ENCODE results near the gene GPT2.

Gene GPT2

GRCh38 chr16:46891910-46892309, 7.7 kb downstream of the GPT2 start:
- Histone ChIP-seq H3K9me3 (ENCODE audit: control insufficient read depth, low read length) (no peaks in the 10 kb centered on the region), H3K4me1 (ENCODE audit: control insufficient read depth, insufficient read depth, low read length) (peaks cover 37% of the 10 kb centered on the region), H3K36me3 (ENCODE audit: control insufficient read depth, insufficient read depth, low read length) (no peaks in the 10 kb centered on the region), H3K9ac (ENCODE audit: low read length) (no peak overlapping the region), H3K27me3 (ENCODE audit: control insufficient read depth, insufficient read depth, low read length) (no peaks in the 10 kb centered on the region), H3K4me3 (ENCODE audit: low read length) (no peak overlapping the region)

DNA sequence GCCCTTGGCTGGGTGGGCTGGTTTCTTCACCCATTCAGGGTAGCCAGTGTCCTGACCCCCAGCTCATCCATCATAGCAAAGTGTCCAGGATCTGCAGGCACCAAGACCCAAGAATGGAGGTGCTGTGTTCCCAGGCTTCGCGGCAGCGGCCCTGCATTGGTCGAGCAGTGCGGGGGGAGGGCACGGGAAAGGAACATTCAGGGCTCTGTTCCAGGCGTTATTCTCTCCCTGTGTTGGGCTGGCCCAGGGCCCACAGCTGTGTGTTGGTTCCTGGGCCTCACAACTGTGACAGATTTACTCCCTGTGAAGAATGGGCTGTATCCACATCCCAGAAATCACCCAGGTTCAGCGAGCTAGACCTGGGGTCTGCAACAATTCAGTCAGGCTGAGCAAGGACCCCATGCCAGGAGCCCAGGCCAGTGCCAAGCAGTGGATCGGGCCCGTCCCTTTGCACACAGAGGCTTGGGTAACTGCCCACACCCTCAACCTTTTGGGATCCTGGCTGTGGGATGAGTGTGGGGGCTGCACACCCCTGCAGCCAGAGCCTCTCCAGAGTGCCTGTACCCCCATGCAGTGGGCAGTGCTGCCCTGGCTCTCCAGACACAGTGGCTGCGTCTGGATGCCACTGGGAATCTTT, 10.0 kb downstream of the GPT2 start:
- Histone ChIP-seq H3K27me3 (ENCODE audit: control insufficient read depth, insufficient read depth, low read length) (no peaks in the 10 kb centered on the region), H3K4me1 (ENCODE audit: control insufficient read depth, insufficient read depth, low read length) (peaks cover 24% of the 10 kb centered on the region), H3K36me3 (ENCODE audit: control insufficient read depth, insufficient read depth, low read length) (no peaks in the 10 kb centered on the region), H3K4me3 (ENCODE audit: low read length) (no peak overlapping the region), H3K9me3 (ENCODE audit: control insufficient read depth, low read length) (no peaks in the 10 kb centered on the region), H3K9ac (ENCODE audit: low read length) (no peak overlapping the region)

DNA sequence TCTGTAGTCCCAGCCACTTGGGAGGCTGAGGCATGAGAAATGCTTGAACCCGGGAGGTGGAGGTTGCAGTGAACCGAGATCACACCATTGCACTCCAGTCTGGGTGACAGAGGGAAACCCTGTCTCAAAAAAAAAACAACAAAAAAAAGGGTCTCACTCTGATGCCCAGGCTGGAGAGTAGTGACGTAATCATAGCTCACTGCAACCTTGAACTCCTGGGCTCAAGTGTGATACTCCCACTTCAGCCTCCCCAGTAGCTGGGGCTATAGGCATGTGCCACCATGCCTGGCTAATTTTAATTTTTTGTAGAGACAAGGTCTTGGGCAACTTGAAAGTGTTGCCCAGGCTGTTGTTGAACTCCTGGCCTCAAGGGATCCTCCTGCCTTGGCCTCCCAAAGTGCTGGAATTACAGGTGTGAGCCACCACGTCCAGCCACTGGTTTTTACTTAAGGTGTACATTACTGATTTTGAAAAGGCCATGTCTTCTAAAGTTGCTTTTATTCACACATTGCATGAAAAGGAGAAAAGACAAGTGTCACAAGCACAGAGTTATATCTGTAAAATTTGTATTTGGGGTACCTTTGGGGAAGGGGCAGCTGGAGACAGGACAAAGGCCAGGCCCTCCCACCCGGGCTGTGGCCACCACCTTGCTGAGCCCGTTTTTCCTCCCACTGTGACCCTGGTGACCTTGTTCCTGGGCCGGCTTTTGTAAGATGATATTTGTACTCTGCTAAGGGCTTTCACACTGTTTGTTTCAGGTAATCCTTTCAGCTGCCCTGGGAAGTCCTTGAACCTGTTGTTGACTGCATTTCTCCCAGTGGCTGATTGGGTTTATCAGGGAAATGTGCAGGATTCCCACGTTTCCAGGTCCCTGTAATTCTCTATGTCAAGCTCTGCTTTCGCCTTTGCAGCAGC, 11.5 kb downstream of the GPT2 start:
- Histone ChIP-seq H3K4me1 (ENCODE audit: control insufficient read depth, insufficient read depth, low read length) (peaks cover 14% of the 10 kb centered on the region), H3K9ac (ENCODE audit: low read length) (no peak overlapping the region), H3K36me3 (ENCODE audit: control insufficient read depth, insufficient read depth, low read length) (no peaks in the 10 kb centered on the region), H3K4me3 (ENCODE audit: low read length) (no peak overlapping the region), H3K9me3 (ENCODE audit: control insufficient read depth, low read length) (no peaks in the 10 kb centered on the region), H3K27me3 (ENCODE audit: control insufficient read depth, insufficient read depth, low read length) (no peaks in the 10 kb centered on the region)

- Histone ChIP-seq H3K9ac (ENCODE audit: low read length) (no peak overlapping the region), H3K36me3 (ENCODE audit: control insufficient read depth, insufficient read depth, low read length) (no peaks in the 10 kb centered on the region)
These were observed 12.3 kb downstream of the GPT2 start for GRCh38 chr16:46896314-46896968.

GRCh38 chr16:46897471-46897870, 13.3 kb downstream of the GPT2 start:
- Histone ChIP-seq H3K36me3 (ENCODE audit: control insufficient read depth, insufficient read depth, low read length) (no peaks in the 10 kb centered on the region), H3K4me3 (ENCODE audit: low read length) (no peak overlapping the region), H3K9me3 (ENCODE audit: control insufficient read depth, low read length) (no peaks in the 10 kb centered on the region), H3K9ac (ENCODE audit: low read length) (no peak overlapping the region), H3K4me1 (ENCODE audit: control insufficient read depth, insufficient read depth, low read length) (peaks cover 14% of the 10 kb centered on the region), H3K27me3 (ENCODE audit: control insufficient read depth, insufficient read depth, low read length) (no peaks in the 10 kb centered on the region)

More at GRCh38 chr16:46896314-46896968, 12.3 kb downstream of the GPT2 start:
- no peak overlapping the region for H3K4me3 ChIP-seq (ENCODE audit: low read length)
- H3K9me3 ChIP-seq (ENCODE audit: control insufficient read depth, low read length): no peaks in the 10 kb centered on the region
- no peaks in the 10 kb centered on the region for H3K27me3 ChIP-seq (ENCODE audit: control insufficient read depth, insufficient read depth, low read length)
- peaks cover 14% of the 10 kb centered on the region for H3K4me1 ChIP-seq (ENCODE audit: control insufficient read depth, insufficient read depth, low read length)

DNA sequence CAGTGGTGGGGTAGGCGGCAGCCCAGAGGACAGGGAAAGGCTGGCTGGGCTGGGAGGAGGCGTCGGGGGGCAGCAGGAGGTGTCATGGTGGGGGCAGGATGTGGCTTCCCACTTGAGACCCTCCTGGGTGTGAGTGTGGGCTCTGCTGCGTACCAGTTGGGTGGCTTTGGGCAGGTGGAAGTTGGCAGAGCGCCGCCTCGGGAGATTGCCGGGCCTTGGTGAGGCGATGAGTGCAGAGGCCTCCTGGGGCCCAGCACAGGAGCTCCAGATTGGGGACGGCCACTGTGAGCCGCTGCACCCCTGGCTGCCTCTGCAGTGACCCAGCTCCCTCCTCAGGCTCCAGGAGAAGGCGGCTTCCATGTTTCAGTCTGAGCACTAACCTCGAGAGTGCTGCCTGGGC, 13.8 kb downstream of the GPT2 start:
- Histone ChIP-seq H3K4me1 (ENCODE audit: control insufficient read depth, insufficient read depth, low read length) (peaks cover 14% of the 10 kb centered on the region), H3K9ac (ENCODE audit: low read length) (no peak overlapping the region), H3K9me3 (ENCODE audit: control insufficient read depth, low read length) (no peaks in the 10 kb centered on the region), H3K27me3 (ENCODE audit: control insufficient read depth, insufficient read depth, low read length) (no peaks in the 10 kb centered on the region), H3K4me3 (ENCODE audit: low read length) (no peak overlapping the region), H3K36me3 (ENCODE audit: control insufficient read depth, insufficient read depth, low read length) (no peaks in the 10 kb centered on the region)

GRCh38 chr16:46899443-46900143, 15.4 kb downstream of the GPT2 start:
- Histone ChIP-seq H3K9ac (ENCODE audit: low read length) (no peak overlapping the region), H3K4me1 (ENCODE audit: control insufficient read depth, insufficient read depth, low read length) (peaks cover 22% of the 10 kb centered on the region), H3K27me3 (ENCODE audit: control insufficient read depth, insufficient read depth, low read length) (no peaks in the 10 kb centered on the region), H3K36me3 (ENCODE audit: control insufficient read depth, insufficient read depth, low read length) (no peaks in the 10 kb centered on the region), H3K4me3 (ENCODE audit: low read length) (no peak overlapping the region), H3K9me3 (ENCODE audit: control insufficient read depth, low read length) (no peaks in the 10 kb centered on the region)

DNA sequence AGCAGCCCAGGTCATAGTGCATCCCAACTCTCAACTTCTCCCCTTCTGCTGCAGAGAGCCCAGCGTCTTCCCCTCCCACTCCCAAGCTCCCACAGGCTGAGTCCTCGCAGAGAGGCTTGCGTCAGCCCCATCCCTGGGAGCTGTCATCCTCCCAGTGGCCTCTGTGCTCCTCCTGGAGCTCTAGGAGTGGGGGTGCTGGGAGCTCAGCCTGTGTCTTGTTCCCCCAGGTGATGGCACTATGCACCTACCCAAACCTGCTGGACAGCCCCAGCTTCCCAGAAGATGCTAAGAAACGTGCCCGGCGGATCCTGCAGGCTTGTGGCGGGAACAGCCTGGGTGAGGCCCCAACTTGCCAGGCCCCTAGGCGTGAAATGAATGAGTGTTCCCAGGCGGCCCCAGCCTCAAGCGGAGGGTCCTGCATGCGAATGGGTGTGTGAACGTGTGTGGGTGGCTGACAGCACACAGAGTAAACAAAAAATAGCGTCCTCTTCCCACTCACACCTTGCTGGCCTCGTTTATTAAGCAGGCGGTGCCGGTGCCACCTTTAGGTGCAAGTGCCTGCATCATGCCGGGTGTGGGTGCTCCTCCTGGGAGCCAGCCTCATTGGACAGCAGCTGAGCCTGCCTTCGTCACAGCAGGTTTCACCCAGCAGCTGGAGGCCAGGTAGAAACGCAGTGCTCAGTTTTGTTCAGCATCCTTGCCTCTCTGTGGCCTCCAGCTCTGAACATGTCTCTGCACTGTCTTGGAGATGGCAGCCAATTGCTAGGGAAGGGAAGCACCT, 16.5 kb downstream of the GPT2 start:
- H3K9me3 ChIP-seq (ENCODE audit: control insufficient read depth, low read length): no peaks in the 10 kb centered on the region
- no peaks in the 10 kb centered on the region for H3K36me3 ChIP-seq (ENCODE audit: control insufficient read depth, insufficient read depth, low read length)
- no peaks in the 10 kb centered on the region for H3K27me3 ChIP-seq (ENCODE audit: control insufficient read depth, insufficient read depth, low read length)
- no peak overlapping the region for H3K4me3 ChIP-seq (ENCODE audit: low read length)
- H3K4me1 ChIP-seq (ENCODE audit: control insufficient read depth, insufficient read depth, low read length): peaks cover 20% of the 10 kb centered on the region
- no peak overlapping the region for H3K9ac ChIP-seq (ENCODE audit: low read length)

DNA sequence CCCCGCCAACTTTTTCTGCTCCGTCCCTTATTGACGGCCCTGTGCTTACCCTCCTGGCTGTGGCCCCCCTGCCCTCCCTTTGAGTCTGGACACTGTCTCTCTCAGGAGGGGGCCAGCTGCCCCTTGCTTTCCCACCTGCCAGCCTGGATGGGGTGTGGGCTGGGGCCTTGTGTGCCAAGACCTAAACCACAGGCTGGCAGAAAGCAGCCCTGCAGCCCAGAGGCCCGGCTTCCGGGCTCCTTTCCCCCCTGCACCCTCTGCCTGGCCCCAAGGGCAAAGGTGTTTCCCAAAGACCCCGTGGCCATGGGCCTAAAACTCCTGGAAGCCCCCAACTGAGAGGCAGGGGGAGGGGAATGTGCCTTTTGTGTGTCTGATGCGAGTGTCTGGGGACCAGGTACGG, 17.5 kb downstream of the GPT2 start:
- Histone ChIP-seq H3K36me3 (ENCODE audit: control insufficient read depth, insufficient read depth, low read length) (peaks cover 4% of the 10 kb centered on the region), H3K4me1 (ENCODE audit: control insufficient read depth, insufficient read depth, low read length) (peaks cover 11% of the 10 kb centered on the region), H3K4me3 (ENCODE audit: low read length) (no peak overlapping the region), H3K9ac (ENCODE audit: low read length) (no peak overlapping the region), H3K9me3 (ENCODE audit: control insufficient read depth, low read length) (no peaks in the 10 kb centered on the region), H3K27me3 (ENCODE audit: control insufficient read depth, insufficient read depth, low read length) (no peaks in the 10 kb centered on the region)

DNA sequence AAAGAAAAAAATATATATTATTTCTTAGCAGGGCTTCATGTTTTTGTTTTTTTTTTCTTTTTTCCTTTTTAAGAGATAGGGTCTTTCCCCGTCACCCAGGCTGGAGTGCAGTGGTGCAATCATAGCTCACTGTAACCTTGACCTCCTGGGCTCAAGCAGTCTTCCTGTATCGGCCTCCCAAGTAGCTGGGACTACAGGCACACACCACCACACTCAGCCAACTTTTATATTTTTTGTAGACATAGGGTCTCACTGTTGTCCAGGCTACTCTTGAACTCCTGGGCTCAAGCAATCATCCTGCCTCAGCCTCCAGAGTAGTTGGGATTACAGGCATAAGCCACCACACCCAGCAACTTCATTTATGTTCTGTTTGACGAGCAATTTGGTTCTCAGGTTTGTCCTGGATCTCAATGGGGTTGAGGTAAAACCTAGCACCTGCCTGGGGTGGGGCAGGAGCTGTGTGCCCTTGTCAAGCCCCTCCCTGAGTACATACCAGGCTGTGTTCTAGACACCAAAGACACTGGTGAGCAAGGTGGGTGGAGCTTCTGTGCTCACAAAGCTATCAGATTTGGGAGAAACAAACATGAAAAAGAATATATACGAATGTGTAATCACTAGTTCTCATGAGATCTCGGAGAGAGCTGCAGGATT, 19.2 kb downstream of the GPT2 start:
- peaks cover 6% of the 10 kb centered on the region for H3K36me3 ChIP-seq (ENCODE audit: control insufficient read depth, insufficient read depth, low read length)

GRCh38 chr16:46904471-46904870, 20.3 kb downstream of the GPT2 start:
- Histone ChIP-seq H3K9ac (ENCODE audit: low read length) (no peak overlapping the region), H3K9me3 (ENCODE audit: control insufficient read depth, low read length) (no peaks in the 10 kb centered on the region), H3K4me3 (ENCODE audit: low read length) (no peak overlapping the region), H3K27me3 (ENCODE audit: control insufficient read depth, insufficient read depth, low read length) (no peaks in the 10 kb centered on the region), H3K36me3 (ENCODE audit: control insufficient read depth, insufficient read depth, low read length) (peaks cover 6% of the 10 kb centered on the region), H3K4me1 (ENCODE audit: control insufficient read depth, insufficient read depth, low read length) (peaks cover 11% of the 10 kb centered on the region)

More for the DNA sequence above, 19.2 kb downstream of the GPT2 start:
- H3K9ac ChIP-seq (ENCODE audit: low read length): no peak overlapping the region
- H3K27me3 ChIP-seq (ENCODE audit: control insufficient read depth, insufficient read depth, low read length): no peaks in the 10 kb centered on the region
- H3K9me3 ChIP-seq (ENCODE audit: control insufficient read depth, low read length): no peaks in the 10 kb centered on the region
- no peak overlapping the region for H3K4me3 ChIP-seq (ENCODE audit: low read length)
- peaks cover 11% of the 10 kb centered on the region for H3K4me1 ChIP-seq (ENCODE audit: control insufficient read depth, insufficient read depth, low read length)

All from mucosa of stomach (tissue), 1 donor.